Umbilical cord (tissue), 2 donors: ENCODE results near the gene KIF3B. TPM values are rescaled to one million over a fixed set of nuclear protein-coding genes. Genes with fewer than 3 reads are reported as not detected.
"Not testable (repeated sequence)": the region's sequence is repeated elsewhere in the genome, so short reads cannot be mapped to it uniquely, and the experiment has no call there.

Source experiments
- DNase-seq: peaks from one replicate; pipeline ENCODE4 v3.0.0-alpha.2; 2015; ENCODE audit warnings: low spot score
- total RNA-seq: library from RNA; depleted of rRNA; stranded (reverse); fragments of >200 nt; gene quantifications from one replicate; pipeline ENCODE4 v1.2.3, GENCODE V29; 2014; ENCODE audit warnings: low replicate concordance; ENCODE audit not compliant: insufficient read depth

The KIF3B gene
- total RNA-seq, 1 donor from 2014 or later, result 20.0 TPM

GRCh38 chr20:32355907-32356621, 78.6 kb downstream of the KIF3B start:
- DNase-seq, result not testable (repeated sequence)

GRCh38 chr20:32356622-32357374, 79.3 kb downstream of the KIF3B start:
- peak; percentile 30 for DNase-seq

GRCh38 chr20:32357375-32357868, 80.0 kb downstream of the KIF3B start:
- no peak for DNase-seq

- peak; percentile 99 for DNase-seq
Measured at GRCh38 chr20:32357869-32358631, 80.6 kb downstream of the KIF3B start, which contains the start of gene ASXL1. Gene ASXL1 (plus strand): TSS chr20:32358331. CDS start chr20:32358776, 445 bp downstream.

- DNase-seq, result no peak
Measured at GRCh38 chr20:32358632-32358882, 81.1 kb downstream of the KIF3B start.

GRCh38 chr20:32358883-32359632, 81.6 kb downstream of the KIF3B start:
- peak; percentile 78 for DNase-seq

- peak; percentile 41 for DNase-seq
Measured at GRCh38 chr20:32359633-32360332, 82.3 kb downstream of the KIF3B start.

- no peak for DNase-seq
Measured at GRCh38 chr20:32360333-32360634, 82.8 kb downstream of the KIF3B start.

GRCh38 chr20:32362901-32363364, 85.5 kb downstream of the KIF3B start:
- DNase-seq, result peak; percentile 80

GRCh38 chr20:32363492-32363891, 86.0 kb downstream of the KIF3B start:
- DNase-seq, result no peak

GRCh38 chr20:32364554-32365208, 87.2 kb downstream of the KIF3B start:
- DNase-seq, result no peak

- DNase-seq, result no peak
Measured at GRCh38 chr20:32365564-32365963, 88.1 kb downstream of the KIF3B start.

- no peak for DNase-seq
Measured at GRCh38 chr20:32366380-32366779, 88.9 kb downstream of the KIF3B start.

GRCh38 chr20:32368323-32368722, 90.9 kb downstream of the KIF3B start:
- DNase-seq, result no peak

- DNase-seq, result no peak
Measured at GRCh38 chr20:32368925-32369324, 91.5 kb downstream of the KIF3B start.

GRCh38 chr20:32370897-32371296, 93.4 kb downstream of the KIF3B start:
- no peak for DNase-seq

- no peak for DNase-seq
Measured at GRCh38 chr20:32378461-32378860, 101.0 kb downstream of the KIF3B start.

- not testable (repeated sequence) for DNase-seq
Measured at GRCh38 chr20:32380037-32380436, 102.6 kb downstream of the KIF3B start.

- no peak for DNase-seq
Measured at GRCh38 chr20:32380745-32381144, 103.3 kb downstream of the KIF3B start.
